NCI-H748 (cell line): Measurements from ENCODE around the gene GTF2H4.
A peak's percentile ranks its signal among the peaks of the same experiment; 100 is the strongest.
"Not testable (repeated sequence)": the region's sequence is repeated elsewhere in the genome, so short reads cannot be mapped to it uniquely, and the experiment has no call there.

ENCODE experiments used
- DNase-seq: peaks from one replicate; lab custom pipeline; 2025; ENCODE audit not compliant: unreplicated experiment; lab: John Stamatoyannopoulos, UW

Gene GTF2H4

GRCh38 chr6:30893666-30894065, 14.3 kb upstream of the GTF2H4 start:
- DNase-seq: no peak

GRCh38 chr6:30894381-30894780, 13.6 kb upstream of the GTF2H4 start:
- no peak for DNase-seq

DNA sequence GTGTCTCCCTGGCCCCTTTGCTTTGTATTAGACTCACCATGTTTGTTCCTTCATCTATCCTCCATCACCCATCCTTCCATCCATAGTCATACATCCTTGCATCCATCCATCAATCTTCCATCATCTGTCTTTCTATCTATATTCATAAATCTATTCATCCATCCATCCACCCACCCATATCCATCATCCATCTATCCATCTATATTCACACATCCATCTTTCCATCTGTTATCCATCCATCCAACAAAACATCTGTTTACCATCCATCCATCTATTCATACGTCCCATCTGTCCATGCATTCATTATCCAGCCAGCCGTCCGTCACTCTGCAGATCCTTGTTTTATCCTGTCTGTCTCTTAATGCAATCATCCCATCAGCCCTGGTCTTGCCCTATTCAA, 13.1 kb upstream of the GTF2H4 start:
- DNase-seq: no peak

- DNase-seq: no peak
Measured at GRCh38 chr6:30895343-30895742, 12.7 kb upstream of the GTF2H4 start.

DNA sequence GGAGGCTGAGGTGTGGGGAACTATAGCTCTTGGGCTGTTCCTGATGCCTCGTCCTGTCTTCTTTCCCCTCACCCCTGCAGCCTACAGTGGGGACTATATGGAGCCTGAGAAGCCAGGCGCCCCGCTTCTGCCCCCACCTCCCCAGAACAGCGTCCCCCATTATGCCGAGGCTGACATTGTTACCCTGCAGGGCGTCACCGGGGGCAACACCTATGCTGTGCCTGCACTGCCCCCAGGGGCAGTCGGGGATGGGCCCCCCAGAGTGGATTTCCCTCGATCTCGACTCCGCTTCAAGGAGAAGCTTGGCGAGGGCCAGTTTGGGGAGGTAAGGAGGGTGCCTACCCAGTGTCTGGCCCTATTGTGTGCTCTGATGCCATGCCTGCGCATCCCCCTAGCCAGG, 11.5 kb upstream of the GTF2H4 start:
- DNase-seq: no peak

- no peak for DNase-seq
Measured at GRCh38 chr6:30897882-30898281, 10.1 kb upstream of the GTF2H4 start.

DNA sequence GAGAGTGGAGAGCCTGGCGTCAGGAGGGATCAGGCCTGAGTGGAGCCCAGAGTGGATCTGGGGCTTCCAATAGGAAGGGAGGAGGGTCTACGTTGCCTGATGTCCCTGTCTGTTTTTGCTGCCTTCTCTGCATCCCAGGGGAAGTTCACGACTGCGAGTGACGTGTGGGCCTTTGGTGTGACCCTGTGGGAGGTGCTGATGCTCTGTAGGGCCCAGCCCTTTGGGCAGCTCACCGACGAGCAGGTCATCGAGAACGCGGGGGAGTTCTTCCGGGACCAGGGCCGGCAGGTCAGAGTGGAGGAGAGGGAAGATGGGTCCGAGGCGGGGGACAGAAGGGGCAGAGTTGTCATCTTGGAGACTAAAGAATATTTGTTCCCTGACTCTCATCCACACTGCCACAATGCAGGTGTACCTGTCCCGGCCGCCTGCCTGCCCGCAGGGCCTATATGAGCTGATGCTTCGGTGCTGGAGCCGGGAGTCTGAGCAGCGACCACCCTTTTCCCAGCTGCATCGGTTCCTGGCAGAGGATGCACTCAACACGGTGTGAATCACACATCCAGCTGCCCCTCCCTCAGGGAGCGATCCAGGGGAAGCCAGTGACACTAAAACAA, 9.2 kb upstream of the GTF2H4 start:
- no peak for DNase-seq

GRCh38 chr6:30900863-30901417, 7.1 kb upstream of the GTF2H4 start:
- no peak for DNase-seq

DNA sequence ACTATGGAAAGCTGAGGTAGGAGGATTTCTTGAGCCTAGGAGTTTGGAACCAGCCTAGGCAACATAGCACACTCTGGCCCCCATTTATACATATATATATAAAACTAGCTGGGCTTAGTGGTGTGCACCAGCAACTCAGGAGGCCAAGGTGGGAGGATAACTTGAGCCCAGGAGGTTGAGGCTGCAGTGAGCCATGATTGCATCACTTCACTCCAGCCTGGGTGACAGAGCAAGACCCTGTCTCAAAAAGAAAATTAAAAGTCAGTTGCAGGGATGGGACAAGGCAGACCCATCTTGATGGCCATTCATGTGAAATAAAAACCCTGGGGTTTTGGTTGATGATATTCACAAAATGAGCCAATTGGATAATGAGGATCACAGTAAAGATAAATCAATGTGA, 6.6 kb upstream of the GTF2H4 start:
- no peak for DNase-seq

GRCh38 chr6:30902196-30902595, 5.8 kb upstream of the GTF2H4 start:
- DNase-seq: not testable (repeated sequence)

DNA sequence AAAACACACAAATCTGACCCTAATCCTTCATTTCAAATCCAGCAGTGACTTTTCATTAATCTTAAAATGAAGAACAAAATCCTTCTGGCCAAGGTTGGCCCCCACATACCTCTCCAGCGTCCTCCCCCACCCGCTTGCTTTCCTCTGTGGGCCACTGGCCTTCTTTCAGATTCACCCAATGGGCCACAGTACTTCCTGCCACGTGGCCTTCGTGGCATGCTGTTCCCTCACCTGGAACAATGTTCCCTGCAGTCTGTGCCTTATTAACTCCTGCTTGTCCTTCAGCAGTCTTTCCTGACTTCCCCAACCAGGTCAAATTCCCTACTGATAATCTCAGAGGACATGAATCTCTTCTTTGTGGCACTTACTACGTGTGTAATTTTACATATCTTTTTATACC, 5.3 kb upstream of the GTF2H4 start:
- DNase-seq: no peak

- no peak for DNase-seq
Measured at GRCh38 chr6:30903236-30903635, 4.8 kb upstream of the GTF2H4 start.

DNA sequence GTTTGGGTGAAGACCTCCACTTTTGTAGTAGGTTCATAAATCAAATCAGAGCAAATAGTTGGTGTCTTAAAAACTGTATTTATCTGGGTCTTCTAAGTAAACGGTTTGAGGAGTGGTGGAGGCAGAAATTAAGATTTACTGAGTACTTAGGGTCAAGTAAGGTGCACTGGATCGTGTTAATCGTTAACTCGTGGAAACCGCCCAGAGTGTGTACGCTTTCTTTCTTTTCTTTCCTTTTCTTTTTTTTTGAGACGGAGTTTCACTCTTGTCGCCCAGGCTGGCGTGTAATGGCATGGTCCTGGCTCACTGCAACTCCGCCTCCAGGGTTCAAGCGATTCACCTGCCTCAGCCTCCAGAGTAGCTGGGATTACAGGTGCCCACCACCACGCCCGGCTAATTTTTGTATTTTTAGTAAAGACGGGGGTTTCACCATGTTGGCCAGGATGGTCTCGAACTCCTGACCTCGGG, 683 bp upstream of the GTF2H4 start:
- DNase-seq: not testable (repeated sequence)

GRCh38 chr6:30908700-30909099, 693 bp downstream of the GTF2H4 start:
- DNase-seq: no peak

- not testable (repeated sequence) for DNase-seq
Measured at GRCh38 chr6:30910473-30910872, 2.5 kb downstream of the GTF2H4 start.

DNA sequence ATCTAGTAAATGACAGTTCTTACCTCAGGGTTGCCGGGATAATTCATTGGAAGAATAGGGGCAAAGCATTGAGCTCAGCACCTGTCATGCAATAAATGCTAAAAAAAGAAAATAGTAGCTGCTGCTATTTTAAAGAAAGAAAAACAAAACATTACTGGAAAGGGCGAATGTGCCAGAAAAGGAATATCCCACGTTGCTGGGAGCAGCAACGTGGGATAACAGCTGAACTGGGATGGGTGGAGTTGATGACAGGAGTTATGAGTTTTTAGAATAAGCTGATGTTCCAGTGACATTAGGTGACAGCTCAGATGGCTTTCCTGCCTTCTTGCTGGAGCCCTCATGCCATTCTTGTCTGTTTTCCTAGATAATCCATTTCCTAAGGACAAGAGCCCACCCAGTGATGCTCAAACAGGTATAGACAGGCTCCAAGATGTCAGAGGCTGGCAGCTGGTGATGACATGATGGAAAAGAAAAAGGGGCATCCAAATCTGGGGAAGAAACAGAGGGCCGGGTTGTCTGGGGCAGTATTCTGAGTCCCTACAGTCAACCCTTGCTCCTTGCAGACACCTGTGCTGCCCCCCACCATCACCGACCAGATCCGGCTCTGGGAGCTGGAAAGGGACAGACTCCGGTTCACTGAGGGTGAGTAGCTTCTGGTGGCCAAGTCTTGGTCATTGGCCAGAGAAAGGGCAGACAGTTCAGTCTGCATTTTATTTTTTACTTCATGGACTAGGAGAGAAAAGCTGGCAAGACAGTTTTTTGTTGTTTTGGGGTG, 4.9 kb downstream of the GTF2H4 start:
- DNase-seq: no peak

- no peak for DNase-seq
Measured at GRCh38 chr6:30913721-30914075, 5.7 kb downstream of the GTF2H4 start.

DNA sequence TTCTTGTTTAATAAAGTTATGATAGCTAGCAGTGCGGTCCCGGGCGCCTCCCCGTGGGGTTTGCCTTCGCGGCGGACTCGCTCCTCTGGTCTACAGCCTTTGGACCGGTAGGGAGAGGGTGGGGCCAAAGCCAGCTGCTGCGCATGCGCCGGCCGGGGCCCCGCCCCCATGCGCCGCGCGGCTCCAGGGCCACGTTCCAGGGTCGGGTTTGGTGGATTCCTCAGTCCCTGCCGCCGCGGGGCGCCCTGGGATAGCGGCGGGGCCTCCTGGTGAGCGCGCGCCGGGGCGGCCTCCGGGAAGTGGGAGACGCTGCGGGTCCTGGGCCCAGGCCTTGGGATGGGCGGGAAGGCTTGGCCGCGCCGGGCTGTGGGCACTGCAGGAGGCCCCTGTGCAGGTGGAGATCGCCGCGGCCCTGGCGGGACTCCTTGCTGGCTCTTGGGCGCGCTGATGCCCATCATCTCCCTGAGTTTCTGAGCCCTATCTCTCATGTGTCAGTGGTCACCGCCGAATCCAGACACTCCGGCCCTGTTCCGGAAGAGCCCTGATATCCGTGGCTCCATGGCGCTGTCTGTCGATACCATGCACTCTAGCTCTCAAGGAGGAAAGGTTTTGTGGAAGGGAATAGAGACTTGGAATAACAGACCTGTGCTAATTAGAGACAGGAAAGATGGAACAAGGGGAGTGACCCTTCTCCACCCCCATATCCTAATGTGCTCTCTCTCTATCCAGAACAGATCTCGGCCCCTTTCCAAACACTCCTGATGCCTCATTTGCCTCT, 6.3 kb downstream of the GTF2H4 start, which contains the start of gene VARS2:
VARS2 (plus strand) TSS at position 163 of the 778 bp plus-strand sequence; CDS start at position 762, 599 bp downstream.
- peak; percentile 86 for DNase-seq

DNA sequence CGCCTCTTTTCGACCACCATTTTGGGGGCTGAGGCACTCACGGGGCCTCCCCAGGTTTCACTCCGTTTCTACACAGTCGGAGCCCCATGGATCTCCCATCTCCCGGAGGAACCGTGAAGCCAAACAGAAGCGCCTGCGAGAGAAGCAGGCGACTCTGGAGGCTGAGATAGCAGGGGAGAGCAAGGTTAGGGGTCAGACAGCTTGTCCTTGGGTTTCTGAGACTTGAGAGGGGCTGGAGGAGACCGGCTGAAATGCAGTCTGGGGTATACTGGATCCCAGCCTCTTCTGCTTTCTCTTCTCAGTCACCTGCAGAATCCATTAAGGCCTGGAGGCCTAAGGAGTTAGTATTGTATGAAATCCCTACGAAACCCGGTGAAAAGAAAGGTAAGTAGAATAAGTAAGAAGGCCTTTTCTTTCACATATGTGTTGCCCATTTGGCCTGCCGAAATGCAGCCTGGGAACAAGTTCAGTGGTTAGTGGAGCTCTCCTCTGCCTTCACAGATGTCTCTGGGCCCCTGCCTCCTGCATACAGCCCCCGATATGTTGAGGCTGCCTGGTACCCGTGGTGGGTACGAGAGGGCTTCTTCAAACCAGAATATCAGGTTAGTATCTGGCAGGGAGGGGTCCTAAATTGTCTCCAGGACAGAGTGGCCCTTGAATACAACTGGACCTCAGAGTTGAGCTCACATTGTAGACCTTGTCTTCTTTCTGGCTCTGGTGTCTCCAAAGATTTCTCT, 7.0 kb downstream of the GTF2H4 start:
- DNase-seq: no peak

DNA sequence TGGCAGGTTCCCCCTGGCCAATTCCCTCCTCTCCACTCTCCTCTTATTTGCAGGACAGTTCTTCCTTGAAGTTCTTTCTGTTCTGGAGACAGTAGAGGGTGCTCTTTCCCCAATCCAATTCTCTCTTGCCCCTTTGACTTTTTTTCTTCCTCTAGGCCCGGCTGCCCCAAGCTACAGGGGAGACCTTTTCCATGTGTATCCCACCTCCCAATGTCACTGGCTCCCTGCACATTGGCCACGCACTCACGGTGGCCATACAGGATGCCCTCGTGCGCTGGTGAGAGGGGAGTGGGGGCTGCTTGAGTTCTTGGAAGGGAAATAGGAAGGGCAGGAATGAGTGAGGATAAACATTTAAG, 7.6 kb downstream of the GTF2H4 start:
- peak; percentile 59 for DNase-seq

DNA sequence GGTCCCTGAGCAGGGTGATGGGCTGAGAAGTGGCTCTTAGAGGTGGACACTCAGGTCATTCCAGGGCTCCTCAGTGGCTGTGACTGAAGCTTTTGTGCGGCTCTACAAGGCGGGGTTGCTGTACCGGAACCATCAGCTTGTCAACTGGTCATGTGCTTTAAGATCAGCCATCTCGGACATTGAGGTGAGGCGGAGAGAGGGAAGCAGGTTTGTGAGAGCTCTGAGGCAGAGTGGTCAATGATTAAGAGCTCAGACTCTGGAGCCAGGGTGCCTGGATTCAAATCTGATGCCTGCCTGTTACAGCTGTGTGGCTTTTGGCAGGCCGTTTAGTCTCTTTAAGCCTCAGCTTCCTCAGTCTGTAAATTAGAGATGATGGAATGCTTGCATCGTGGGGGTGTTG, 9.0 kb downstream of the GTF2H4 start:
- DNase-seq: no peak
